Liver (tissue), 9 donors: ENCODE data around the gene ADRA2C. TPM values are rescaled to one million over a fixed set of nuclear protein-coding genes. Genes with fewer than 3 reads are reported as not detected.

ENCODE experiments used
- DNase-seq: peaks from one replicate; pipeline ENCODE4 v3.0.0-alpha.2; 2017; ENCODE audit warnings: low spot score
- H3K27ac ChIP-seq, 2 donors: one replicate each; pipeline ENCODE4 v1.7.0; 2013; ENCODE audit warnings: inconsistent platforms in 2 of 2, low read length in 2 of 2, control low read depth in 1 of 2, low read depth in 1 of 2, mild to moderate bottlenecking in 1 of 2
- H3K27me3 ChIP-seq, 4 donors: one replicate each; pipeline versions ENCODE4 v1.6.1 to v1.7.0; 2013; ENCODE audit warnings: low read length in 3 of 4, inconsistent platforms in 1 of 4, mild to moderate bottlenecking in 1 of 4, moderate library complexity in 1 of 4; ENCODE audit not compliant: control insufficient read depth in 4 of 4, insufficient read depth in 4 of 4
- H3K36me3 ChIP-seq, 4 donors: one replicate each; pipeline versions ENCODE4 v1.6.1 to v1.7.0; 2013; ENCODE audit warnings: low read length in 3 of 4, mild to moderate bottlenecking in 3 of 4, low read depth in 1 of 4, moderate library complexity in 1 of 4; ENCODE audit not compliant: control insufficient read depth in 4 of 4, insufficient read depth in 3 of 4
- H3K4me1 ChIP-seq, 4 donors: one replicate each; pipeline versions ENCODE4 v1.6.1 to v1.7.0; 2013; ENCODE audit warnings: low read length in 3 of 4, mild to moderate bottlenecking in 3 of 4, moderate library complexity in 1 of 4; ENCODE audit not compliant: control insufficient read depth in 4 of 4, insufficient read depth in 4 of 4
- H3K4me3 ChIP-seq, 3 donors: one replicate each; pipeline versions ENCODE4 v1.6.1 to v1.7.0; 2013; ENCODE audit warnings: low read length in 3 of 3, control low read depth in 1 of 3, low read depth in 1 of 3, mild to moderate bottlenecking in 1 of 3
- H3K9ac ChIP-seq, 2 donors: one replicate each; pipeline ENCODE4 v1.7.0; 2013; ENCODE audit warnings: low read length in 2 of 2, mild to moderate bottlenecking in 2 of 2, moderate library complexity in 2 of 2, control low read depth in 1 of 2, low read depth in 1 of 2
- H3K9me3 ChIP-seq, 4 donors: one replicate each; pipeline versions ENCODE4 v1.6.1 to v1.7.0; 2013; ENCODE audit warnings: low read length in 3 of 4; ENCODE audit not compliant: control insufficient read depth in 4 of 4
- CTCF ChIP-seq: fragments of 150-350 bp; IDR thresholded peaks from 2 replicates; pipeline ENCODE4 v1.5.1; 2017; ENCODE audit warnings: improper control_type of control experiment, low read depth, low read length; ENCODE audit not compliant: missing input control
- EGR1 ChIP-seq, 2 donors: IDR thresholded peaks; 2 replicates each; pipeline ENCODE4 v1.6.1; 2016 to 2018; ENCODE audit warnings: antibody characterized with exemption in 2 of 2, low read depth in 2 of 2
- GABPA ChIP-seq, 2 donors: IDR thresholded peaks in 1 of 2; conservative IDR thresholded peaks in 1 of 2; 2 replicates each; pipeline ENCODE4 v1.6.1; 2016; ENCODE audit warnings: antibody characterized with exemption in 2 of 2, mild to moderate bottlenecking in 1 of 2, moderate library complexity in 1 of 2
- HNF4G ChIP-seq: IDR thresholded peaks from 2 replicates; pipeline ENCODE4 v1.6.1; 2016; ENCODE audit warnings: antibody characterized with exemption
- MAX ChIP-seq: IDR thresholded peaks from 2 replicates; pipeline ENCODE4 v1.6.1; 2016; ENCODE audit warnings: antibody characterized with exemption
- REST ChIP-seq: IDR thresholded peaks from 2 replicates; pipeline ENCODE4 v1.6.1; 2016; ENCODE audit warnings: antibody characterized with exemption, mild to moderate bottlenecking
- TAF1 ChIP-seq: conservative IDR thresholded peaks from 2 replicates; pipeline ENCODE4 v1.6.1; 2016; ENCODE audit warnings: antibody characterized with exemption, mild to moderate bottlenecking
- YY1 ChIP-seq: IDR thresholded peaks from 2 replicates; pipeline ENCODE4 v1.6.1; 2016; ENCODE audit warnings: antibody characterized with exemption, mild to moderate bottlenecking
- WGBS: extraction: QIAGEN DNeasy Blood & Tissue Kit; methylation state at CpG from one replicate; pipeline ENCODE4 v1.1.7; 2013; 5-methylcytosine and 5-hydroxymethylcytosine counted together
- polyA plus RNA-seq, 2 donors: library from polyadenylated mRNA; stranded (reverse) in 1 of 2; unstranded in 1 of 2; fragments of 200-250 nt in 1 of 2; fragments of >200 nt in 1 of 2; fragmentation: Nextera tagmentation in 1 of 2; extraction: Ambion mirVana in 1 of 2; gene quantifications; one replicate each; pipeline versions ENCODE4 v1.2.1 to v1.2.3, GENCODE V29; 2013 to 2015
- total RNA-seq, 2 donors: library from RNA; depleted of rRNA; stranded (reverse); fragments of >200 nt; gene quantifications; one replicate each; pipeline ENCODE4 v1.2.3, GENCODE V29; 2014
- donor health status: healthy.
- donor health status: healthy.
- donor health status: healthy.
- donor health status: healthy.
- donor health status: healthy.

Gene ADRA2C
- total and polyA plus RNA-seq, 4 donors: 0.19 to 1.1 (median 0.28) TPM; not detected in 1

- TF ChIP-seq REST (no peak), TAF1 (no peak), YY1 (no peak), CTCF (no peak), EGR1 (IDR thresholded peaks at IDR 0.05; ENCODE audit: low read depth in 2 of 2) (no peak), GABPA (IDR thresholded peaks at IDR 0.05 in 1 of 2, conservative IDR thresholded peaks at IDR 0.05 in 1 of 2) (no peak)
Observed at GRCh38 chr4:3762264-3762663, 3.9 kb upstream of the ADRA2C start (continued).

- peaks cover 6 to 15% (median 9%) of the 10 kb centered on the region in 4 donors for H3K4me1 ChIP-seq
Observed at GRCh38 chr4:3762753-3763549, 3.2 kb upstream of the ADRA2C start.

More at GRCh38 chr4:3762753-3763549, 3.2 kb upstream of the ADRA2C start:
- no peaks in the 10 kb centered on the region for H3K36me3 ChIP-seq
- H3K27ac ChIP-seq: no peak overlapping the region
- H3K4me3 ChIP-seq: no peak overlapping the region
- no peak overlapping the region for H3K9ac ChIP-seq
- no peaks in the 10 kb centered on the region for H3K9me3 ChIP-seq
- 79% methylated on average over 24 of the region's 24 CpGs for WGBS
- no peak for DNase-seq
- TF ChIP-seq MAX: no peak
- no peak for TF ChIP-seq TAF1
- TF ChIP-seq YY1: no peak
- TF ChIP-seq REST: no peak
- TF ChIP-seq HNF4G: no peak
- peaks cover 0 to 7% (median 2%) of the 10 kb centered on the region in 4 donors for H3K27me3 ChIP-seq
